GM23338 (cell line): Measurements from ENCODE around the gene SLC16A11. TPM values are rescaled to one million over a fixed set of nuclear protein-coding genes. Genes with fewer than 3 reads are reported as not detected.

Experiments used
- ATAC-seq: fragments of 200-7000 bp; cut with Tn5 transposase; 3 replicates; pipeline ENCODE4 v1.9.1; 2020
- DNase-seq: peaks from one replicate; pipeline ENCODE4 v3.0.0-alpha.2; 2015; ENCODE audit warnings: low spot score
- H2AFZ ChIP-seq: fragments of 200-600 bp; sonication (generic); 2 replicates; pipeline ENCODE4 v1.8.0; 2016; ENCODE audit warnings: antibody characterized with exemption, mild to moderate bottlenecking, moderate library complexity
- H3F3A ChIP-seq: fragments of 200-600 bp; sonication (generic); replicated peaks from 2 replicates; pipeline ENCODE4 v1.8.0; 2017; ENCODE audit warnings: antibody characterized with exemption, mixed run types, low read depth
- H3K27ac ChIP-seq: fragments of 200-600 bp; sonication (generic); 2 replicates; pipeline ENCODE4 v1.6.1; 2016; ENCODE audit warnings: low read depth
- H3K27me3 ChIP-seq: fragments of 200-600 bp; sonication (generic); 2 replicates; pipeline ENCODE4 v1.8.0; 2016; ENCODE audit warnings: mild to moderate bottlenecking, mixed run types, moderate library complexity; ENCODE audit not compliant: insufficient read depth
- H3K36me3 ChIP-seq: fragments of 200-600 bp; sonication (generic); 2 replicates; pipeline ENCODE4 v1.8.0; 2016; ENCODE audit warnings: mild to moderate bottlenecking; ENCODE audit not compliant: insufficient read depth
- H3K4me1 ChIP-seq: fragments of 200-600 bp; sonication (generic); 2 replicates; pipeline ENCODE4 v1.8.0; 2016; ENCODE audit warnings: mild to moderate bottlenecking, moderate library complexity; ENCODE audit not compliant: insufficient read depth
- H3K4me2 ChIP-seq: fragments of 200-600 bp; sonication (generic); 2 replicates; pipeline ENCODE4 v1.7.1; 2017; ENCODE audit warnings: mixed run types
- H3K4me3 ChIP-seq: fragments of 200-600 bp; sonication (generic); 2 replicates; pipeline ENCODE4 v1.6.1; 2016; ENCODE audit warnings: mixed run types
- H3K79me2 ChIP-seq: fragments of 200-600 bp; sonication (generic); replicated peaks from 2 replicates; pipeline ENCODE4 v1.8.0; 2017; ENCODE audit warnings: mild to moderate bottlenecking; ENCODE audit not compliant: insufficient read depth
- H3K9me2 ChIP-seq: fragments of 200-600 bp; sonication (generic); 2 replicates; pipeline ENCODE4 v1.8.0; 2017; ENCODE audit not compliant: insufficient read depth
- H4K20me1 ChIP-seq: fragments of 200-600 bp; sonication (generic); replicated peaks from 2 replicates; pipeline ENCODE4 v1.8.0; 2017; ENCODE audit warnings: mild to moderate bottlenecking; ENCODE audit not compliant: insufficient read depth
- H3K27ac Mint-ChIP-seq: 2 replicates; pipeline ENCODE4 v1.8.0; 2020; ENCODE audit warnings: inconsistent platforms, mild to moderate bottlenecking, moderate library complexity, mixed read lengths
- H3K27me3 Mint-ChIP-seq: 3 replicates; pipeline ENCODE4 v1.8.0; 2022; ENCODE audit warnings: low read depth, mild to moderate bottlenecking, moderate library complexity, mixed read lengths, inconsistent platforms; ENCODE audit not compliant: insufficient read depth, poor library complexity
- H3K36me3 Mint-ChIP-seq: 3 replicates; pipeline ENCODE4 v1.8.0; 2021; ENCODE audit warnings: low read depth, mild to moderate bottlenecking, inconsistent platforms, moderate library complexity, mixed read lengths
- H3K4me1 Mint-ChIP-seq: 3 replicates; pipeline ENCODE4 v1.8.0; 2020; ENCODE audit warnings: mild to moderate bottlenecking, inconsistent platforms, mixed read lengths
- H3K4me3 Mint-ChIP-seq: 3 replicates; pipeline ENCODE4 v1.8.0; 2021; ENCODE audit warnings: moderate library complexity, mild to moderate bottlenecking, inconsistent platforms, mixed read lengths
- H3K9me3 Mint-ChIP-seq: 3 replicates; pipeline ENCODE4 v1.8.0; 2020; ENCODE audit warnings: moderate library complexity, mild to moderate bottlenecking, inconsistent platforms, mixed read lengths
- NANOG ChIP-seq: IDR thresholded peaks from 2 replicates; pipeline ENCODE4 v1.6.1; 2016; ENCODE audit warnings: antibody characterized with exemption, borderline replicate concordance
- ZNF331 ChIP-seq: fragments of 250-450 bp; sonication (Bioruptor Pico); IDR thresholded peaks from 2 replicates; pipeline ENCODE4 v1.5.0; 2020; ENCODE audit warnings: low read depth, mild to moderate bottlenecking, moderate library complexity
- ZNF462 ChIP-seq: fragments of 250-450 bp; sonication (Bioruptor Pico); IDR thresholded peaks from 2 replicates; pipeline ENCODE4 v1.5.0; 2020; ENCODE audit warnings: mild to moderate bottlenecking, moderate library complexity
- polyA plus RNA-seq: library from polyadenylated mRNA; unstranded; fragments of >200 nt; fragmentation: Nextera tagmentation; extraction: Ambion mirVana; gene quantifications from 2 replicates; pipeline ENCODE4 v1.2.1, GENCODE V29; 2016
- total RNA-seq: library from RNA; depleted of rRNA; stranded (reverse); fragments of >200 nt; shearing (Covaris generic); gene quantifications from 2 replicates; pipeline ENCODE4 v1.2.3, GENCODE V29; 2014
- TF ChIP-seq, protein P1 (sequence below): IDR thresholded peaks from 2 replicates; pipeline ENCODE4 v1.6.1; 2016; ENCODE audit warnings: antibody characterized with exemption

Gene SLC16A11
- total and polyA plus RNA-seq, 2 experiments from 2014 or later: 0.42 to 0.68 TPM

DNA sequence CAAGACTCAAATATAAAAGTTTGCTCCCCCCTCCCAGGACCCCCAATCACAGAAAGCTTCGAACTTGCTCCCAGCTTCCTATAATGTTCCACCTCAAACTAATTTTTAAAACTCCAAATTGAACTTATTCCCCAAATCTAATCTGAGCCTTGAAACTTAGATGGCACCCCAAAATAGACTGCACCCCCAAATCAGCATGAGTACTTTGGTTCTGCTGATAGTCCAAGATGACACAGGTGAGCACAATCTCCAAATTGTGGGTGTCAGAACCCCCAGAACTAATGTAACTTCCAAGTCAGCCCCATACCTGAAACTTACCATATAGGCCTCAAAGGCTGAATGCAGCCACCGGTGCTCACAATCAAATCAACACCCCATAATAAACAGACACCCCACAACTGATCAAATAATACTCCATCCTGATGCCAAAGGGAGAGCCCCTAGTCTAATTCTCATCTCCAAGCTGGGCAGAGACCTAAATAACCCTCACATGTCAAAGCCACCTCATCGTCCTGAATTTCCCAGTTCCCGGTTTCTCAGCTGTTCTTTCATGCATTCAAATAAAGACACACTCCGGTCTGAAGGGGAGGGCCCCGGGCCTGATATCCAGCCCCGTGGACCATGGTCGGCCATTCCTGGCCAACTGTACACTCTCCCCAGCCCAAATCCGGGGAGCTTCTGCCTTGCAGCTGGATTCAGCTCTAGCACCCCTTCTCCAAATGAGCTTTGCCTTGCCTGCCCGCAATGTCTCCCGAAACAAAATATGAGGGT, 22.8 kb downstream of the SLC16A11 start:
- H3K27me3 ChIP-seq: peaks cover 34% of the 10 kb centered on the region
- H3K27ac ChIP-seq: no peak overlapping the region
- H3F3A ChIP-seq: peaks cover 6% of the 10 kb centered on the region; the same call in 1 of the 2 replicates
- H3K4me2 ChIP-seq: peak overlapping the region; percentile 94
- H3K4me1 ChIP-seq: peaks cover 33% of the 10 kb centered on the region
- peaks cover 38% of the 10 kb centered on the region for H3K4me1 Mint-ChIP-seq
- ATAC-seq (no peak), DNase-seq (no peak)
- no peaks in the 10 kb centered on the region for H3K9me2 ChIP-seq
- H3K9me3 Mint-ChIP-seq: no peaks in the 10 kb centered on the region; the same call in 2 of the 3 replicates
- no peaks in the 10 kb centered on the region; the same call in 1 of the 2 replicates for H4K20me1 ChIP-seq
- TF ChIP-seq, protein P1, sequence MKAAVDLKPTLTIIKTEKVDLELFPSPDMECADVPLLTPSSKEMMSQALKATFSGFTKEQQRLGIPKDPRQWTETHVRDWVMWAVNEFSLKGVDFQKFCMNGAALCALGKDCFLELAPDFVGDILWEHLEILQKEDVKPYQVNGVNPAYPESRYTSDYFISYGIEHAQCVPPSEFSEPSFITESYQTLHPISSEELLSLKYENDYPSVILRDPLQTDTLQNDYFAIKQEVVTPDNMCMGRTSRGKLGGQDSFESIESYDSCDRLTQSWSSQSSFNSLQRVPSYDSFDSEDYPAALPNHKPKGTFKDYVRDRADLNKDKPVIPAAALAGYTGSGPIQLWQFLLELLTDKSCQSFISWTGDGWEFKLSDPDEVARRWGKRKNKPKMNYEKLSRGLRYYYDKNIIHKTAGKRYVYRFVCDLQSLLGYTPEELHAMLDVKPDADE: no peak
- TF ChIP-seq ZNF331 (CRISPR knock-in tag): no peak
- TF ChIP-seq ZNF462 (CRISPR knock-in tag): no peak
- no peak for TF ChIP-seq NANOG
- H3K27me3 Mint-ChIP-seq: peaks cover 35% of the 10 kb centered on the region
- H3K36me3 ChIP-seq: no peaks in the 10 kb centered on the region
- peak overlapping the region; percentile 74; the same call in 1 of the 2 replicates for H3K4me3 ChIP-seq
- peak overlapping the region; percentile 75 for H3K4me3 Mint-ChIP-seq
- peaks cover 16% of the 10 kb centered on the region for H3K36me3 Mint-ChIP-seq
- peak overlapping the region; percentile 99 for H2AFZ ChIP-seq
- H3K27ac Mint-ChIP-seq: no peak overlapping the region
- no peaks in the 10 kb centered on the region for H3K79me2 ChIP-seq
